Hindlimb muscle (tissue), 1 donor: Measurements from ENCODE around the gene PXT1. TPM values are rescaled to one million over a fixed set of nuclear protein-coding genes. Genes with fewer than 3 reads are reported as not detected.
"Not testable (repeated sequence)": the region's sequence is repeated elsewhere in the genome, so short reads cannot be mapped to it uniquely, and the experiment has no call there.

ENCODE experiments used
- DNase-seq: peaks from one replicate; pipeline ENCODE4 v3.0.0-alpha.2; 2013
- polyA plus RNA-seq: library from polyadenylated mRNA; unstranded; fragments of 120-200 nt; gene quantifications from one replicate; pipeline ENCODE4 v1.2.1, GENCODE V29; 2013; ENCODE audit not compliant: insufficient read length

The PXT1 gene
- polyA plus RNA-seq, 1 donor = not detected

- DNase-seq = no peak
Measured at GRCh38 chr6:36443471-36444428, 1.1 kb upstream of the PXT1 start.

DNA sequence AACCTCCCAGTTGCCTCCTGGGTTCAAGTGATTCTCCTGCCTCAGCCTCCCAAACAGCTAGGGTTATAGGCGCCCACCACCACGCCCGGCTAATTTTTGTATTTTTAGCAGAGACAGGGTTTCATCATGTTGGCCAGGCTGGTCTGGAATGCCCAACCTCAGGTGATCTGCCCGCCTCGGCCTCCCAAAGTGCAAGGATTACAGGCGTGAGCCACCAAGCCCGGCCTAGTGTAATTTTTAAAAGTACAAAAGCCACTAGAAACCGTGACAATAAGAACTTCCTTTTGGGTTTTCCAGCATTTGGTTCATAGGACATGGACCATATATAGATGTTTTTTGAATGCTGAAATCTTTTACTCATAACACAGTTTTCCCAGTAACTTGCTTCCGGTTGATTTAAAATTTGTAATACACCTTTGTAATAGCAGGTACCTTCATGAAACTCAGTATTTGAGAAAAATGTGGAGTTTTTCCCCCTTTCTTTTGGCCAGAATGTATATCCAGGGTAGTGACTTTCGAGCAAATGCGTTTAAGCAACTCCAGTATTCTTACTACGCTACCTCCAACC, 467 bp downstream of the PXT1 start:
- DNase-seq = no peak

DNA sequence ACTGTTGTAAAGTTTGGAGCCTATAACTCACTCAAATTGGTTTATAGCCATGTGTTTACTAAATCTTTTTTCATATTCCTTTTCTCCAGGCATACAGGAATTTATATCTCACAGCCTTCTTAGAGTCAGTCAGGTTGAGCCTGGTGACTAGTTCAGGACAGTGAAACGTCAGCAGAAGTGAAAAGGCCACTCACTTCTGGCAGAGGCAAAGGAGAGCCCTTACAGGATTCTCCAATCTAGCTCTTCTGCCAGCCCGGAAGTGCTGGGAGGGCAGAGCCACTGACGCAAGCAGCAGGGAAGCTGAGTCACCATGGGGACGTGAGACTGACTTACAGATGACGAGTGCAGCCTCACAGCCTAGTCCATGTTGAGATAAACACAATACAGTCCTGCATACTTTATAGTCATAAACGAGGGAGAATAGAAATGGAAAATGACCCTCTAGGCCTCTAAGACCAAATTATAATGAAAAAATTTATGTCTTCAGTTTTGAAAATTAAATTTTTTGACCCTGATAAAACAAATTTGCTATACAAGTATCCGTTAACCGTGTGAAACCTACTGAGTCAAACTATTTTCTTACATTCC, 1.3 kb downstream of the PXT1 start:
- peak; percentile 85 for DNase-seq

DNA sequence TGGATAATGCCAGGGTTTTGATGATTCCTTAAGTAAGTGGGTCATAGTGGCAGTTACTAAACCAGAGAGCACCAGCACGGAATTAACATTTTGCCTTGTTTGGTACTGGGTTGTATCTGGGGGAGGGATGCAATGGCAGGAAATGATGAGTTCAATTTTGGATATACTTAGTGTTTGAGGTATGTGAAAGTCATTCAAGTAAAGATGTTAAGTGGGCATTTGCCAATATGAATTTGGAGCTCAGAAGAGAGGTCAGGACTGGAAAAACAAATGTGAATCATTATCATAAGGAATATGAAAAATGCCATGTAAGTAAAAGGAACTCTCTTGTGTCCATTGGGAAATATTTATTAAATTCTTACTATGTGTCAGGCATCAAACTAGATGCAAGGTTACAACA, 6.2 kb downstream of the PXT1 start:
- DNase-seq = no peak

GRCh38 chr6:36432151-36432671, 10.4 kb downstream of the PXT1 start:
- no peak for DNase-seq

- no peak for DNase-seq
Measured at GRCh38 chr6:36431197-36431596, 11.5 kb downstream of the PXT1 start.

DNA sequence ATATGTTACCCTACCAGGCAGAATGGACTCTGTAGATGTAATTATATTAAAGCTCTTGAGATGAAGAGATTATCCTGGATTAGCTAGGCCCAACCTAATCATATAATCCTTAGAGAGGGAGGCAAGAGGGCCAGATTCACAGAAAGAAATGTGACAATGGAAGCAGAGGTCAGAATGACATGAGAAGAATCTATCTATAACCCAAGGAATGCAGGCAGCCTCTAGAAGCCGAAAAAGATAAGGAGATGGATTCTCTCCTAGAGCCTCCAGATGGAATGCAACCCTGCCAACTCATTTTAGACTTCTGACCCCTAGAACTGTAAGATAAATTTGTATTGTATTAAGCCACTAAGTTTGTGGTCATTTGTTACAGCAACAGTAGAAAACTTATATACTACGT, 12.3 kb downstream of the PXT1 start:
- no peak for DNase-seq

DNA sequence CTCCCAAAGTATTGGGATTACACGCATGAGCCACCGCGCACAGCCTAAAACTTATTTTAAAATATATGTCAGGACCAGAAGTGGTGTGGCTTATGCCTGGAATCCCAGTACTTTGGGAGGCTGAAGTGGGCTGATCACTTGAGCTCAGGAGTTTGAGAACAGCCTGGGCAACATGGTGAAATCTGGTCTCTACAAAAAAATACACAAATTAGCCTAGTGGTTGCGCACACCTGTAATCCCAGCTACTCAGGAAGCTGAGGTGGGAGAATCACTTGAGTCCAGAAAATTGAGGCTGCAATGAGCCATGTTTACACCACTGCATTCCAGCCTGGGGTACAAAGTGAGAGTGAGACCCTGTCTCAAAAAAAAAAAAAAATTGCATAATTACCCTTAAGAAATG, 13.7 kb downstream of the PXT1 start:
- DNase-seq = no peak

DNA sequence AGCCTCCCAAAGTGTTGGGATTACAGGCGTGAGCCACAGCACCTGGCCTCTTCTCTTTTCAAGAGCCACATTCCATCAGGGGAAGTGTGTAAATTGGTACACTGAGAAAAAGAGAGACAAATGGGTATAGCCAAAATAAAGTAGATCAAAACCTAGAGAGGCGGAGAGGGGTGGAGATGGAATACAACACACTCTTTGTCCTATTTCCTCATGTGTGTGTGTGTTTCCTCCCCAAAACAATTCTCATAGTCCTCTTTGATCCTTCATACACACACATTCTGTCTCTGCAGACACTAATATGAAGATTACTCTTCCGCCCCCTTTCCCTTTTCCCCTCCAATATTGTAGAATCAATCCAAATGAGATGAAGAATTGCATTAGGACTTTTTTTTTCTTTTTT, 16.0 kb downstream of the PXT1 start:
- DNase-seq = no peak

DNA sequence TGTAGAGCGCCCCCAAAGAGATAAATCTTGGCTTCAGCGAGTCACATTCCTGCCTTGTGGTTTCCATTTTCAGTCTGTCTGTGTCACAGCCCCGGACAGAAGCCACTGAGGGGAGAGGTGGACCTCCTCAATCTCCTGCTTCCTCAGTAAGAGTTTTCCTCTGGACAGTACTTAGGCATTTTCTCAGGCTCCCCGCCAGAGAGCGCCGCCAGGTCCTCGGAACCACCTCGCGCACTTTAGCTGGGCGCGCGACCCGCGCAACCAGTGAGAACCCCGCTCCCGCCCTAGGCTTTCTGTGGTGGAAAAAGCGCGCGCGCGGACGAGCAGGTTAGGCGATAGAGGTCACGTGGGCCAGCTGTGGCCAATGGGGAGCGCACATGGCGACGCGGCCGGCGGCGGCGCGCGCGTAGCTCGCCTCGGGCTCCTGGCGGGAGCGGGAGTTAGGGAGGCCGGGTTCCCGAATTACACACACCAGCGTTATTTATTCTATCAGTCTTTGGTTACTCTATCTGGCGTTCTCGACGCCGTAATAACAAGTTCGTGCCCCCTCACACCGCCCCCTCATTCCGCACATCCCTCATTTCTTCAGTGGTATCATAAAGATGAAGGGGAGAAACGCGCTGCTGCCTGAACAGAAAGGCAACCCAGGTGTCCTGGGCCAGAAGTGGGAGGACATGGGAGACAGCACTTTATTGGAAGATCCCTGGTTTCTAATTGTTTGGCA, 19.4 kb downstream of the PXT1 start:
- DNase-seq = peak; percentile 99

- DNase-seq = no peak
Measured at GRCh38 chr6:36422714-36423100, 19.9 kb downstream of the PXT1 start.

DNA sequence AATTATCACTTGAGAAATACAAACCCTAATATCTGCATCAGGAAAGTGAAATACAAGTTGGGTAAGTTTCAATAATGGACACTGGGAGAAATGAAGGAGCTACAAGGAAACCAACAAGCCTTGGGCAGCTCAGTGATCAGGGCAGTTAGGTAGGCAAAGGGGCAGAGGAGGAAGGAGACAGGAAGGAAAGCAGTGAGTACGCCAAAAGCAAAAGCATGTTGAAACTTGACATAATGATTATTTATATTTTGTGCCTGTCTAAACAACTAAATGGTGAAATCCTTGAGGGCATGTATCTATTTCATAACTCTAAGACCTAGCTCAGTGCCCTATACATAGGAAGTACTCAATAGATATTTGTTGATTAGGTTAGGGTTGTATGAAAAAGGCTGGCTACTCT, 23.3 kb downstream of the PXT1 start:
- DNase-seq = no peak

GRCh38 chr6:36418558-36418957, 24.1 kb downstream of the PXT1 start:
- DNase-seq = no peak

GRCh38 chr6:36414481-36414880, 28.2 kb downstream of the PXT1 start:
- DNase-seq = no peak

DNA sequence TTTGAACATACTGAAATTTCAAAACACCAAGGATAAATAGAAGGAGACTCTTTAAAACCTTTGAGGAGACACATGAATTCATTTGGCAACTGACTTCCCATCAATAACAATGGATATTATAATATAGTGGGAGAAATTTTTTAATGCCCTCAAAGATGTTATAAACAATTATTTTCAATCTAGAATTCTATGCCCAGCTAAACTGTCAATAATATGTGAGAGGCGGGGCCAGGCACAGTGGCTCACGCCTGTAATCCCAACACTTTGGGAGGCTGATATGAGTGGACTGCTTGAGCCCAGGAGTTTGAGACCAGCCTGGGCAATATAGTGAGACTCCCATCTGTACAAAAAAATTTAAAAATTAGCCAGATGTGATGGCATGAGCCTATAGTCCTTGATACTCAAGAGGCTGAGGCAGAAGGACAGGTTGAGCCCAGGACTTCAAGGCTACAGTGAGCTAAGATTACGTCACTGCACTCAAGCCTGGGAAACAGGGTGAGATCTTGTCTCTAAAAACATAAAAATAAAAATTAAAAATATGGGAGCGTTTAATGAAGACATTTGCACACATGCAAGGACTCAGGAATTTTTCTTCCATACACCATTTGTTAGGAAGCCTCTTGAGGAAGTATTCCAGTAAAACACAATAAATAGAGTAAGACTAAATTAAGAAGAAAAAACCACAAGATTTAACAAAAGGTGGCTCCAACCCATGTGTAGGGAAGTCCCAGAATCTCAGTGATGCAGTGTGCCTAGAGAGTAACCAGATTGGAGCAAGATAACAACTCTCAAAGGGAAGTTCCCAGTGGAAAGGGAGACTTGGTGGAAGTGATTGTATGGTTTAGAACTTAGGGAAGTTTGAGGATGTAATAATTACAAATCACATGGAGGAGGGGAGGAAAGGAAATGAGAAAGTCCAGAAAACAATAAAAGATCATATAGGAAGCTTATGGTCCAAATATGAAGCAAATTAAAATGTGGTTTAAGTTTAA, 28.9 kb downstream of the PXT1 start:
- DNase-seq = no peak

- DNase-seq = not testable (repeated sequence)
Measured at GRCh38 chr6:36409718-36410117, 32.9 kb downstream of the PXT1 start.

GRCh38 chr6:36404164-36404563, 38.5 kb downstream of the PXT1 start:
- DNase-seq = no peak

DNA sequence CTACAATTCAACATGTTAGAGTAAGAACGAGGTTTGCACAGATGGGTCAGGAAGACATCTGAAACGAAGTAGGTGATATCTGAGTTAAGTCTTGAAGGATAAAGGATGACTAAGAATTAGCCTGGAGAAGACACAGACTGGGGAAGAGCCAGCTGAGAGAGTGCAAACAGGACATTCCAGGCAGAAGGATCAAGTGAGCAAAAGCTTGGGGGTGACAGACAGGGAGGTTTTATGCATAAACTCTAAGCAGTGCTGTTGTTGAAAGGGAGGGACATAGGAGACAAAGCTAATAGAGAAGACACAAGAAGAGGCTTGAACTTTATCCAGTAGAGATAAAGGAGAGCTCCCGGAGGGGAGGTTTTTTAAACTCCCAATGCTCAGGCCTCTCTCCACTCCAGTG, 40.2 kb downstream of the PXT1 start:
- no peak for DNase-seq

DNA sequence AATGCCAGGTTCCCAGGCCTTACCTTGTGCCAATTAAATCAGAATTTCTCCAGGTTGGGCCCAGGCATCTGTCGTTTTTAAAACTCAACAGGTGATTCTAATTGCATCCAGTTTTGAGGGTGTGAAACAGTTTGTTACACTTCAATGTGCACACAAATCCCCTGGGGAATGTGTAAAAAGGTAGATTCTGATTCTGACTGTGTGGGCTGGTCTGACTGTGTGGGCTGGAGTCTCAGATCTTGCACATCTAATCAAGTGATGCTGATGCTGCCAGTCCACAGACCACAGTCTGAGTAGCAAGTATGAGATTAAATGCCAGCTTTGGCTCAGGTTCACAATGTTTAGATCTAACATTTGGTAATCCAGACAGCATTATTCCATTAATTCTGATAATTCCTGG, 42.7 kb downstream of the PXT1 start:
- DNase-seq = no peak

- no peak for DNase-seq
Measured at GRCh38 chr6:36392621-36393020, 50.0 kb downstream of the PXT1 start.

GRCh38 chr6:36389353-36389752, 53.3 kb downstream of the PXT1 start:
- DNase-seq = no peak
